ENCODE data around the gene ZNF827. TPM values are rescaled to one million over a fixed set of nuclear protein-coding genes. Genes with fewer than 3 reads are reported as not detected.

Gene ZNF827
- total RNA-seq, 4 donors from 2014 or later: 7.2 to 16.1 (median 10.9) TPM

DNA sequence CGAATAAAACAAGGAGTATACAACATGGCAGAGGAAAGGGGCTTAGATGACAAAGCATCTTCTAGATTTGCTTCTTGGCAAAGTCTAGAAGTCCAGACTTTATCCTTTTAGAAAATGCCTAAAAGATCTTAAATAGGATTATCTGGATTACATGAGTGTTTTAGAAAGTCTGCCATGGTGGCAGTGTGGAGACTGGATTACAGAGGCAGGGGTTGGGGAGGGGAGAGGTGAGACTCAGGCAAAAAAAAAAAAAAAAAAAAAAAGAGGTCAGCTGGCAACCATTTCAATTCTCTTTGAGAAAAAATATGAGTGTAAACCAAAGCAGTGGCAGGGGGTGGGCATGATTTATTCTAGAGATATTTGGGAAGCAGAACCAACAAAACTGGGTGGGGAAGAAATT is 17.4 kb downstream of the ZNF827 start:
- Histone ChIP-seq H3K9me3 (no peaks in the 10 kb centered on the region), H3K36me3 (no peaks in the 10 kb centered on the region), H3K4me1 (peaks cover 15 to 25% of the 10 kb centered on the region in 2 donors), H3K4me3 (no peak overlapping the region), H3K27ac (no peak overlapping the region), H3K27me3 (no peaks in the 10 kb centered on the region)
- intact Hi-C loops (cut with DNase I; ENCODE audit: low total_unique reads): no loop called here
- in situ Hi-C loops (cut with MboI; ENCODE audit: low sequenced_read_pairs in 4 of 4): no loop called here
- ATAC-seq (no peak), DNase-seq (no peak)
- no peak for TF ChIP-seq POLR2A (IDR thresholded peaks at IDR 0.05)
- TF ChIP-seq, protein P1, sequence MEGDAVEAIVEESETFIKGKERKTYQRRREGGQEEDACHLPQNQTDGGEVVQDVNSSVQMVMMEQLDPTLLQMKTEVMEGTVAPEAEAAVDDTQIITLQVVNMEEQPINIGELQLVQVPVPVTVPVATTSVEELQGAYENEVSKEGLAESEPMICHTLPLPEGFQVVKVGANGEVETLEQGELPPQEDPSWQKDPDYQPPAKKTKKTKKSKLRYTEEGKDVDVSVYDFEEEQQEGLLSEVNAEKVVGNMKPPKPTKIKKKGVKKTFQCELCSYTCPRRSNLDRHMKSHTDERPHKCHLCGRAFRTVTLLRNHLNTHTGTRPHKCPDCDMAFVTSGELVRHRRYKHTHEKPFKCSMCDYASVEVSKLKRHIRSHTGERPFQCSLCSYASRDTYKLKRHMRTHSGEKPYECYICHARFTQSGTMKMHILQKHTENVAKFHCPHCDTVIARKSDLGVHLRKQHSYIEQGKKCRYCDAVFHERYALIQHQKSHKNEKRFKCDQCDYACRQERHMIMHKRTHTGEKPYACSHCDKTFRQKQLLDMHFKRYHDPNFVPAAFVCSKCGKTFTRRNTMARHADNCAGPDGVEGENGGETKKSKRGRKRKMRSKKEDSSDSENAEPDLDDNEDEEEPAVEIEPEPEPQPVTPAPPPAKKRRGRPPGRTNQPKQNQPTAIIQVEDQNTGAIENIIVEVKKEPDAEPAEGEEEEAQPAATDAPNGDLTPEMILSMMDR (IDR thresholded peaks at IDR 0.05 in 4 of 5, conservative IDR thresholded peaks at IDR 0.05 in 1 of 5): no peak

DNA sequence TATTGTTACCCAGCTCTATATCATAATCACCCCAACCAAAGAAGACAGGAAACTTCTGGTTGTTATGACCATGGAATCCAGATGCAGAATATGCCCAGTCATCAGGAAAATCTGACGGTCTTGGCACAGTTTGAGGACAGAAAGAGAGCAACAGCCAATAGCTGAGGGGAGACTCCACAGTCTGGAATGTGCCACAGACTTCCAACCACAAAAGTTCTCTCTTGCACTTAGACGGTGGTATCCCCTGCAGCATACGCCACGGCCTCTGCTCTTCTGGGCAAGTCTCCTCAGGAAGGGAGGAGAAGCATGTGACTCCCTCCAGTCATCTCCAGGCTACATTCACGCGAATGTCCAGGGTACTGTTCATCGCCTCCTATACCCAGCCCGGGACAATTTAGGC is 18.4 kb downstream of the ZNF827 start:
- TF ChIP-seq, protein P1 (IDR thresholded peaks at IDR 0.05 in 4 of 5, conservative IDR thresholded peaks at IDR 0.05 in 1 of 5): no peak
- Histone ChIP-seq H3K4me3 (peak overlapping the region in 1 of 4 donors; percentile 1), H3K27ac (peak overlapping the region; percentile 6 to 66 (median 41)), H3K27me3 (no peaks in the 10 kb centered on the region), H3K9me3 (no peaks in the 10 kb centered on the region), H3K36me3 (no peaks in the 10 kb centered on the region), H3K4me1 (peaks cover 22 to 29% of the 10 kb centered on the region in 2 donors)
- intact Hi-C loops (cut with DNase I; ENCODE audit: low total_unique reads) (no loop called here), in situ Hi-C loops (cut with MboI; ENCODE audit: low sequenced_read_pairs in 4 of 4) (no loop called here)
- no peak for DNase-seq
- peak; percentile 72 for ATAC-seq

DNA sequence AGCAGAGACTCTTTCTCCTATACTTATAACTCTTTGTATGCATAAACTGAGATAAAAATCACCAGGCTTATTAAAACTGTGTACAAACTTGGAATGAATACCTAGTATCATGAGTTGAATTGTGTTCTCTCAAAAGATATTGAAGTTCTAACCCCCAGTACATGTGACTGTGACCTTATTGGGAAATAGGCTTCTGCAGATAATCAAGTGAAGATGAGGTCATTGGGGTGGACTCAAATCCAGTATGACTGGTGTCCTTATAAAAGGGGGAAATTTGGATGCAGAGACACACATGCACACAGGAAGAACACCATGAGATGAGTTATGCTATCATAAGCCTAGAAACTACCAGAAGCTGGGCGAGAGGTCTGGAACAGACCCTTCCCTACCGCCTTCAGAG is 26.2 kb downstream of the ZNF827 start:
- Histone ChIP-seq H3K4me1 (peaks cover 40 to 44% of the 10 kb centered on the region in 2 donors), H3K4me3 (no peak overlapping the region), H3K27me3 (no peaks in the 10 kb centered on the region), H3K27ac (no peak overlapping the region), H3K36me3 (no peaks in the 10 kb centered on the region), H3K9me3 (no peaks in the 10 kb centered on the region)
- TF ChIP-seq, protein P1 (IDR thresholded peaks at IDR 0.05 in 4 of 5, conservative IDR thresholded peaks at IDR 0.05 in 1 of 5): no peak
- TF ChIP-seq POLR2A (IDR thresholded peaks at IDR 0.05): no peak
- intact Hi-C loops (cut with DNase I; ENCODE audit: low total_unique reads) (no loop called here), in situ Hi-C loops (cut with MboI; ENCODE audit: low sequenced_read_pairs in 4 of 4) (no loop called here)
- no peak for ATAC-seq
- no peak for DNase-seq

DNA sequence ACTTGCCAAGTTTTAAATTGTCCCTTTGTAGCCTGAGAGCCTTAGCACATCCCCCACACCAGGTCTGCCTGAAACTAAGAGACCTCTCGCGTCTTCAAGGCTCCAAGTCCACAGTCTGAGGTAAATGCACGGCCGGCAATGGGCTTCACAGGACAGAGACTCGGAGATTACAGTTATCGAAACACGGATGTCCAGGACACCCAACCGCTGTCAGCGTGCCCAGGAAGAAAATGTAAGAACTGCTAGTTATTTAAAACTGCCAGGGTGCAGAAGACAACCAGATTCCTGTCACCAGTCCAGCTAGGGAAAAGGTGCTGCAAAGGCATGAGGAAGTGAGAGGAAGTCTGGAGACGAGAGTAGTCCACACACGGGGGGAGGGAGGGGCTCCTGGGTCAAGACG is 28.9 kb downstream of the ZNF827 start:
- ATAC-seq (peak; percentile 64 to 70), DNase-seq (peak in 1 of 2 donors; percentile 22)
- in situ Hi-C loops (cut with MboI; ENCODE audit: low sequenced_read_pairs in 4 of 4): no loop called here
- H3K36me3 ChIP-seq: no peaks in the 10 kb centered on the region
- H3K4me1 ChIP-seq: peaks cover 51 to 58% of the 10 kb centered on the region in 2 donors
- intact Hi-C loops (cut with DNase I; ENCODE audit: low total_unique reads): loop anchor here (2.0 kb wide), 1 partner anchor 21 kb away; no protein-coding TSS in a partner anchor
- no peaks in the 10 kb centered on the region for H3K9me3 ChIP-seq
- TF ChIP-seq, protein P1 (IDR thresholded peaks at IDR 0.05 in 4 of 5, conservative IDR thresholded peaks at IDR 0.05 in 1 of 5): no peak
- no peak for TF ChIP-seq POLR2A (IDR thresholded peaks at IDR 0.05)
- peak overlapping the region; percentile 52 to 62 (median 55) for H3K4me3 ChIP-seq
- peak overlapping the region; percentile 65 to 79 (median 74) for H3K27ac ChIP-seq
- no peaks in the 10 kb centered on the region for H3K27me3 ChIP-seq

DNA sequence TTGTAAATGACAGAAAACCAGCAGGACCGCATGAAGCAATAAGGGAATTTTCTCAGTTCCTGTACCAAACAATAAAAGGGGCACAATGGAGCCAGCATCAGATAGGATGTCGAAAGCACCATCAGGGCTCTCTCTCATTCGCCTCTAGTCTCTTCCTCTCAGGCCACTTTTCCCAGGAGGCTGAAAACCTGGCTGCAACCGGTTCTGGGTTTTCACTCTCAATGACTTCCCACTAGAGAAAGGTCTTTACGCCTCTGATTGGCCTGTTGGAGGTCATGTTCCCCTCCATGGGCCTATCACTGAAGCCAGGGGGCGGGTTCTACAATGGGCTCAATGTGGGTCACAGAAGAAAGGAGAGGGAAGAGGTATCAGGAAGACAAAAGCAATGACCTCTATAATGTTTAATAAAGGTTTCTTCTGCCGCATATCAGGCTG is 29.3 kb downstream of the ZNF827 start:
- in situ Hi-C loops (cut with MboI; ENCODE audit: low sequenced_read_pairs in 4 of 4): no loop called here
- Histone ChIP-seq H3K9me3 (no peaks in the 10 kb centered on the region), H3K36me3 (no peaks in the 10 kb centered on the region), H3K4me1 (peaks cover 51 to 58% of the 10 kb centered on the region in 2 donors), H3K4me3 (peak overlapping the region; percentile 52 to 62 (median 55)), H3K27ac (peak overlapping the region; percentile 65 to 79 (median 74)), H3K27me3 (no peaks in the 10 kb centered on the region)
- ATAC-seq (peak; percentile 96), DNase-seq (peak; percentile 67 to 87)
- TF ChIP-seq POLR2A (IDR thresholded peaks at IDR 0.05): no peak
- TF ChIP-seq, protein P1 (IDR thresholded peaks at IDR 0.05 in 4 of 5, conservative IDR thresholded peaks at IDR 0.05 in 1 of 5): peak in 1 of 5 experiments; percentile 16
- intact Hi-C loops (cut with DNase I; ENCODE audit: low total_unique reads): no loop called here

Data from gastrocnemius medialis (tissue), 4 donors.